Measurements from ENCODE around the gene EIF2S2. TPM values are rescaled to one million over a fixed set of nuclear protein-coding genes. Genes with fewer than 3 reads are reported as not detected.
A peak's percentile ranks its signal among the peaks of the same experiment; 100 is the strongest.

EIF2S2 gene
- total and polyA plus RNA-seq, 2 donors (not counting 1 experiment from before 2014, with no cell fraction given): 11.3 to 26.4 TPM

- Histone ChIP-seq H3K4me2 (replicated peaks; ENCODE audit: low read depth, low read length, poor library complexity, severe bottlenecking) (no peak overlapping the region), H2AFZ (ENCODE audit: insufficient read depth, low read depth, low read length, poor library complexity, severe bottlenecking) (no peak overlapping the region), H3K36me3 (replicated peaks in 1 of 2; ENCODE audit: control extremely low read depth in 1 of 2, control insufficient read depth in 1 of 2, extremely low read depth in 1 of 2, insufficient read depth in 2 of 2, low read length in 1 of 2) (peaks cover 2 to 75% of the 10 kb centered on the region in 2 experiments), H3K27ac (ENCODE audit: low read length in 2 of 2) (peak overlapping the region in 1 of 2 donors; percentile 35), H3K4me1 (ENCODE audit: control insufficient read depth in 2 of 2, insufficient read depth in 2 of 2, low read length in 2 of 2) (peaks cover 3 to 5% of the 10 kb centered on the region in 2 donors), H4K20me1 (ENCODE audit: control insufficient read depth, insufficient read depth, low read length, poor library complexity, severe bottlenecking) (peaks cover 30% of the 10 kb centered on the region), H3K4me3 (ENCODE audit: control extremely low read depth in 1 of 5, extremely low read depth in 1 of 5, insufficient read depth in 1 of 5, low read depth in 2 of 5, low read length in 4 of 5) (no peak overlapping the region), H3K9me3 (ENCODE audit: control extremely low read depth in 1 of 3, control insufficient read depth in 2 of 3, insufficient read depth in 1 of 3, low read length in 2 of 3) (no peaks in the 10 kb centered on the region), H3K9ac (ENCODE audit: low read length) (no peak overlapping the region), H3K27me3 (replicated peaks in 1 of 4; ENCODE audit: control extremely low read depth in 1 of 4, control insufficient read depth in 3 of 4, insufficient read depth in 4 of 4, low read length in 3 of 4) (no peaks in the 10 kb centered on the region), H3K79me2 (ENCODE audit: control insufficient read depth, insufficient read depth, low read length) (peaks cover 4% of the 10 kb centered on the region)
- ChIA-PET CTCF (interaction anchor here (0.6 to 2.1 kb wide), 5 partner anchors 11 to 220 kb away, joined by 3 to 9 read pairs (median 4); no protein-coding TSS in a partner anchor), POLR2A (no interaction called here)
- Mint-ChIP-seq H3K4me1 (peaks cover 14% of the 10 kb centered on the region), H3K9me3 (ENCODE audit: insufficient read depth) (no peaks in the 10 kb centered on the region), H3K27me3 (no peaks in the 10 kb centered on the region), H3K27ac (peak overlapping the region; percentile 11), H3K4me3 (no peak overlapping the region)
- ATAC-seq (ENCODE audit: low read depth) (no peak), DNase-seq (no peak)
- TF ChIP-seq EZH2 (IDR thresholded peaks at IDR 0.05; ENCODE audit: borderline replicate concordance, insufficient read depth, low read depth, low read length, poor library complexity, severe bottlenecking): no peak
- no peak for TF ChIP-seq CTCF (IDR thresholded peaks at IDR 0.05)
- 76% methylated on average over 7 of the region's 7 CpGs for WGBS (ENCODE audit: insufficient coverage)
- intact Hi-C loops (cut with micrococcal nuclease): no loop called here
Measured at GRCh38 chr20:34083137-34083536, 28.9 kb downstream of the EIF2S2 start.

GRCh38 chr20:34082232-34082887, 29.7 kb downstream of the EIF2S2 start:
- peaks cover 4% of the 10 kb centered on the region for H3K79me2 ChIP-seq (ENCODE audit: control insufficient read depth, insufficient read depth, low read length)
- H3K27me3 ChIP-seq (replicated peaks in 1 of 4; ENCODE audit: control extremely low read depth in 1 of 4, control insufficient read depth in 3 of 4, insufficient read depth in 4 of 4, low read length in 3 of 4): no peaks in the 10 kb centered on the region
- H3K9me3 ChIP-seq (ENCODE audit: control extremely low read depth in 1 of 3, control insufficient read depth in 2 of 3, insufficient read depth in 1 of 3, low read length in 2 of 3): no peaks in the 10 kb centered on the region
- DNase-seq: no peak
- Mint-ChIP-seq H3K27ac (peak overlapping the region; percentile 26), H3K27me3 (no peaks in the 10 kb centered on the region), H3K9me3 (ENCODE audit: insufficient read depth) (no peaks in the 10 kb centered on the region), H3K4me1 (peaks cover 14% of the 10 kb centered on the region), H3K4me3 (no peak overlapping the region)
- intact Hi-C loops (cut with micrococcal nuclease): no loop called here
- WGBS (ENCODE audit: insufficient coverage): 93% methylated on average over 5 of the region's 8 CpGs
- H3K4me2 ChIP-seq (replicated peaks; ENCODE audit: low read depth, low read length, poor library complexity, severe bottlenecking): no peak overlapping the region
- H3K4me1 ChIP-seq (ENCODE audit: control insufficient read depth in 2 of 2, insufficient read depth in 2 of 2, low read length in 2 of 2): peaks cover 3 to 5% of the 10 kb centered on the region in 2 donors
- ChIA-PET CTCF (interaction anchor here (0.6 to 2.1 kb wide), 6 partner anchors 10 to 219 kb away, joined by 3 to 9 read pairs (median 4); no protein-coding TSS in a partner anchor), POLR2A (interaction anchor here (0.6 kb wide), 1 partner anchor 9 kb away, joined by 3 read pairs; no protein-coding TSS in a partner anchor)
- no peak overlapping the region for H3K4me3 ChIP-seq (ENCODE audit: control extremely low read depth in 1 of 5, extremely low read depth in 1 of 5, insufficient read depth in 1 of 5, low read depth in 2 of 5, low read length in 4 of 5)
- peaks cover 38% of the 10 kb centered on the region for H4K20me1 ChIP-seq (ENCODE audit: control insufficient read depth, insufficient read depth, low read length, poor library complexity, severe bottlenecking)
- ATAC-seq (ENCODE audit: low read depth): no peak
- H3K9ac ChIP-seq (ENCODE audit: low read length): no peak overlapping the region
- peak overlapping the region in 1 of 2 donors; percentile 5 for H3K27ac ChIP-seq (ENCODE audit: low read length in 2 of 2)
- no peak for TF ChIP-seq EZH2 (IDR thresholded peaks at IDR 0.05; ENCODE audit: borderline replicate concordance, insufficient read depth, low read depth, low read length, poor library complexity, severe bottlenecking)
- TF ChIP-seq CTCF (IDR thresholded peaks at IDR 0.05): no peak
- no peak overlapping the region for H2AFZ ChIP-seq (ENCODE audit: insufficient read depth, low read depth, low read length, poor library complexity, severe bottlenecking)
- peaks cover 2 to 76% of the 10 kb centered on the region in 2 experiments for H3K36me3 ChIP-seq (replicated peaks in 1 of 2; ENCODE audit: control extremely low read depth in 1 of 2, control insufficient read depth in 1 of 2, extremely low read depth in 1 of 2, insufficient read depth in 2 of 2, low read length in 1 of 2)
